ENCODE data around the gene LRBA. TPM values are rescaled to one million over a fixed set of nuclear protein-coding genes. Genes with fewer than 3 reads are reported as not detected.

The LRBA gene
- total and polyA plus RNA-seq, 2 of the 4 experiments (the other 2 are of a cell fraction), result 10.2 to 51.6 TPM

- Histone ChIP-seq H3K56ac (ENCODE audit: extremely low read depth, insufficient read depth, low read length) (no peak overlapping the region), H4K91ac (ENCODE audit: insufficient read depth, low read depth, low read length) (no peak overlapping the region), H3K4me3 (ENCODE audit: insufficient read depth, low read depth, low read length) (no peak overlapping the region), H2AK5ac (ENCODE audit: low read depth, low read length) (no peak overlapping the region), H3K9me1 (ENCODE audit: insufficient read depth, low read length) (no peaks in the 10 kb centered on the region), H2AFZ (replicated peaks; ENCODE audit: low read length, poor library complexity) (no peak overlapping the region), H4K20me1 (ENCODE audit: insufficient read depth, low read length) (no peaks in the 10 kb centered on the region), H3K4me2 (ENCODE audit: low read depth, low read length) (no peak overlapping the region), H2BK20ac (ENCODE audit: low read depth, low read length) (no peak overlapping the region), H4K5ac (ENCODE audit: low read depth, low read length) (no peak overlapping the region), H3K23ac (ENCODE audit: low read depth, low read length) (no peak overlapping the region), H3K4ac (ENCODE audit: low read depth, low read length) (no peak overlapping the region), H3K18ac (ENCODE audit: low read depth, low read length) (no peak overlapping the region), H3K4me1 (ENCODE audit: control insufficient read depth, insufficient read depth, low read length) (no peaks in the 10 kb centered on the region), H2BK120ac (ENCODE audit: low read depth, low read length) (no peak overlapping the region), H3K9ac (ENCODE audit: low read depth, low read length) (no peak overlapping the region), H3K9me3 (ENCODE audit: control insufficient read depth, insufficient read depth, low read length) (no peaks in the 10 kb centered on the region), H3K27ac (ENCODE audit: insufficient read depth, low read length) (no peak overlapping the region), H3K14ac (replicated peaks; ENCODE audit: low read depth, low read length) (no peak overlapping the region), H3K36me3 (ENCODE audit: control insufficient read depth, insufficient read depth, low read length) (no peaks in the 10 kb centered on the region), H2AK9ac (replicated peaks; ENCODE audit: low read depth, low read length, poor library complexity) (no peak overlapping the region), H3K79me1 (ENCODE audit: low read depth in 1 of 2, low read length in 2 of 2) (no peaks in the 10 kb centered on the region), H2BK5ac (ENCODE audit: low read depth, low read length, poor library complexity, severe bottlenecking) (no peak overlapping the region), H4K8ac (ENCODE audit: low read depth in 2 of 2, low read length in 2 of 2) (no peak overlapping the region), H2BK15ac (ENCODE audit: low read depth, low read length) (no peak overlapping the region), H3K27me3 (ENCODE audit: control insufficient read depth, insufficient read depth, low read length) (no peaks in the 10 kb centered on the region)
- no TSS peak for BruUV-seq (replicated peaks)
- dilution Hi-C loops (cut with HindIII; ENCODE audit: low sequenced_read_pairs, unreplicated experiment) (no loop called here), in situ Hi-C loops (cut with MboI; ENCODE audit: low sequenced_read_pairs) (no loop called here), intact Hi-C loops (cut with micrococcal nuclease) (no loop called here)
- TF ChIP-seq NFE2L2 (IDR thresholded peaks at IDR 0.05; ENCODE audit: low read depth, low read length) (no peak), FOS (IDR thresholded peaks at IDR 0.05; ENCODE audit: low read depth, low read length) (no peak), MXI1 (IDR thresholded peaks at IDR 0.05; ENCODE audit: borderline replicate concordance, low read depth, low read length) (no peak), CHD1 (IDR thresholded peaks at IDR 0.05; ENCODE audit: low read depth, low read length) (no peak), POLR2A (IDR thresholded peaks at IDR 0.05; ENCODE audit: low read depth, low read length) (no peak), BHLHE40 (IDR thresholded peaks at IDR 0.05; ENCODE audit: low read depth, low read length) (no peak), SMC3 (IDR thresholded peaks at IDR 0.05; ENCODE audit: low read depth, low read length) (no peak), MAZ (IDR thresholded peaks at IDR 0.05; ENCODE audit: borderline replicate concordance, low read depth, low read length) (no peak), MAFK (IDR thresholded peaks at IDR 0.05; ENCODE audit: low read depth, low read length) (no peak), RCOR1 (IDR thresholded peaks at IDR 0.05; ENCODE audit: insufficient replicate concordance, low read length) (no peak), CTCF (conservative IDR thresholded peaks at IDR 0.05; ENCODE audit: low read depth, low read length) (no peak), CEBPB (IDR thresholded peaks at IDR 0.05; ENCODE audit: low read depth, low read length) (no peak), RAD21 (IDR thresholded peaks at IDR 0.05; ENCODE audit: low read length) (no peak), RFX5 (IDR thresholded peaks at IDR 0.05; ENCODE audit: low read depth, low read length) (no peak)
- TF ChIP-seq, protein P1, sequence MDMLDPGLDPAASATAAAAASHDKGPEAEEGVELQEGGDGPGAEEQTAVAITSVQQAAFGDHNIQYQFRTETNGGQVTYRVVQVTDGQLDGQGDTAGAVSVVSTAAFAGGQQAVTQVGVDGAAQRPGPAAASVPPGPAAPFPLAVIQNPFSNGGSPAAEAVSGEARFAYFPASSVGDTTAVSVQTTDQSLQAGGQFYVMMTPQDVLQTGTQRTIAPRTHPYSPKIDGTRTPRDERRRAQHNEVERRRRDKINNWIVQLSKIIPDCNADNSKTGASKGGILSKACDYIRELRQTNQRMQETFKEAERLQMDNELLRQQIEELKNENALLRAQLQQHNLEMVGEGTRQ (IDR thresholded peaks at IDR 0.05; ENCODE audit: low read depth, low read length), result no peak
- TF ChIP-seq, protein P2, sequence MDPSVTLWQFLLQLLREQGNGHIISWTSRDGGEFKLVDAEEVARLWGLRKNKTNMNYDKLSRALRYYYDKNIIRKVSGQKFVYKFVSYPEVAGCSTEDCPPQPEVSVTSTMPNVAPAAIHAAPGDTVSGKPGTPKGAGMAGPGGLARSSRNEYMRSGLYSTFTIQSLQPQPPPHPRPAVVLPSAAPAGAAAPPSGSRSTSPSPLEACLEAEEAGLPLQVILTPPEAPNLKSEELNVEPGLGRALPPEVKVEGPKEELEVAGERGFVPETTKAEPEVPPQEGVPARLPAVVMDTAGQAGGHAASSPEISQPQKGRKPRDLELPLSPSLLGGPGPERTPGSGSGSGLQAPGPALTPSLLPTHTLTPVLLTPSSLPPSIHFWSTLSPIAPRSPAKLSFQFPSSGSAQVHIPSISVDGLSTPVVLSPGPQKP (IDR thresholded peaks at IDR 0.05; ENCODE audit: borderline replicate concordance, low read depth, low read length), result no peak
- no peak for DNase-seq
- no CpG with 5 or more reads among the region's 1 CpG for WGBS, 2 experiments (ENCODE audit: extremely low coverage in 2 of 2, insufficient read length in 1 of 2)
- POLR2A ChIA-PET (ENCODE audit: unreplicated experiment), result no interaction called here
- ATAC-seq (ENCODE audit: low read depth), result no peak
- CTCF ChIA-PET, result interaction anchor here (1.4 kb wide), 1 partner anchor 29 kb away, joined by 3 read pairs; no protein-coding TSS in a partner anchor
Measured at GRCh38 chr4:150938873-150939499, 76.1 kb downstream of the LRBA start.
